ENCODE results near the gene GPBP1.

- TF ChIP-seq TAF1 (IDR thresholded peaks at IDR 0.05; ENCODE audit: borderline replicate concordance, low read depth, low read length) (no peak), GABPA (IDR thresholded peaks at IDR 0.05; ENCODE audit: low read depth) (no peak)
Measured at GRCh38 chr5:57229313-57229712, 55.5 kb downstream of the GPBP1 start.
